Gastrocnemius medialis (tissue), 4 donors: ENCODE results near the gene CYGB.

Source experiments
- CTCF ChIP-seq, 5 experiments: fragments of 450-650 bp in 3 of 5; fragments of 200-600 bp in 2 of 5; sonication (generic) in 2 of 5; IDR thresholded peaks in 4 of 5; conservative IDR thresholded peaks in 1 of 5; 1 replicate in 4 of 5; 2 replicates in 1 of 5; pipeline ENCODE4 v1.5.1; 2016 to 2019; ENCODE audit warnings: antibody characterized with exemption in 5 of 5, mild to moderate bottlenecking in 3 of 5, moderate library complexity in 3 of 5
- POLR2A ChIP-seq, 2 donors: fragments of 450-650 bp; IDR thresholded peaks; one replicate each; pipeline ENCODE4 v1.6.1; 2017; ENCODE audit warnings: antibody characterized with exemption in 2 of 2, mild to moderate bottlenecking in 2 of 2, moderate library complexity in 2 of 2

- TF ChIP-seq CTCF (IDR thresholded peaks at IDR 0.05 in 4 of 5, conservative IDR thresholded peaks at IDR 0.05 in 1 of 5) (no peak), POLR2A (IDR thresholded peaks at IDR 0.05) (no peak)
These were observed 40.9 kb upstream of the CYGB start for GRCh38 chr17:76578376-76578775.
